CD4-positive, alpha-beta T cell treated with Interleukin-4 for 1 hour (primary cell): ENCODE measurements around the gene DDX51.
A peak's percentile ranks its signal among the peaks of the same experiment; 100 is the strongest.
"Not testable (repeated sequence)": the region's sequence is repeated elsewhere in the genome, so short reads cannot be mapped to it uniquely, and the experiment has no call there.

Source experiments
- DNase-seq, 2 donors: peaks; one replicate each; pipeline ENCODE4 v3.0.0-alpha.2; 2020 to 2022

The DDX51 gene

GRCh38 chr12:132111654-132112304 lies 32.3 kb downstream of the DDX51 start:
- no peak for DNase-seq

- no peak for DNase-seq
Observed at GRCh38 chr12:132110677-132111076, 33.4 kb downstream of the DDX51 start.

GRCh38 chr12:132109741-132110140 lies 34.4 kb downstream of the DDX51 start:
- no peak for DNase-seq

GRCh38 chr12:132108211-132108832 lies 35.8 kb downstream of the DDX51 start:
- no peak for DNase-seq

GRCh38 chr12:132106921-132107320 lies 37.2 kb downstream of the DDX51 start:
- DNase-seq, result no peak

- DNase-seq, result no peak
Observed at GRCh38 chr12:132105467-132105866, 38.7 kb downstream of the DDX51 start.

GRCh38 chr12:132103542-132104308 lies 40.4 kb downstream of the DDX51 start:
- no peak for DNase-seq

GRCh38 chr12:132103072-132103471 lies 41.0 kb downstream of the DDX51 start:
- not testable (repeated sequence) for DNase-seq

GRCh38 chr12:132102297-132102696 lies 41.8 kb downstream of the DDX51 start:
- no peak for DNase-seq

GRCh38 chr12:132100306-132101065 lies 43.6 kb downstream of the DDX51 start:
- DNase-seq, result no peak

GRCh38 chr12:132099739-132100138 lies 44.4 kb downstream of the DDX51 start:
- no peak for DNase-seq

GRCh38 chr12:132095520-132096409 lies 48.4 kb downstream of the DDX51 start:
- peak in 1 of 2 donors; percentile 11 for DNase-seq

- DNase-seq, result no peak
Observed at GRCh38 chr12:132094269-132094891, 49.7 kb downstream of the DDX51 start.

- no peak for DNase-seq
Observed at GRCh38 chr12:132089407-132089910, 54.7 kb downstream of the DDX51 start.
